Stimulated activated CD4-positive, alpha-beta T cell treated with anti-CD3 and anti-CD28 coated beads, Interleukin-2, amount 100 ng/mL, for 4 hours (primary cell): ENCODE measurements around the gene PRSS57.

Source experiments
- DNase-seq: peaks from one replicate; pipeline ENCODE4 v3.0.0-alpha.2; 2020; ENCODE audit warnings: low read depth

PRSS57 gene

GRCh38 chr19:652467-653389 lies 42.5 kb downstream of the PRSS57 start:
- no peak for DNase-seq

GRCh38 chr19:651991-652390 lies 43.3 kb downstream of the PRSS57 start:
- no peak for DNase-seq

GRCh38 chr19:651114-651818 lies 44.0 kb downstream of the PRSS57 start:
- no peak for DNase-seq

GRCh38 chr19:650121-650520 lies 45.1 kb downstream of the PRSS57 start:
- no peak for DNase-seq

- no peak for DNase-seq
Observed at GRCh38 chr19:648904-649801, 46.1 kb downstream of the PRSS57 start.

- no peak for DNase-seq
Observed at GRCh38 chr19:648305-648704, 46.9 kb downstream of the PRSS57 start.

GRCh38 chr19:647566-648284 lies 47.5 kb downstream of the PRSS57 start:
- DNase-seq, result no peak

- no peak for DNase-seq
Observed at GRCh38 chr19:646779-647565, 48.3 kb downstream of the PRSS57 start.

GRCh38 chr19:645912-646778 lies 49.1 kb downstream of the PRSS57 start:
- no peak for DNase-seq

GRCh38 chr19:644789-645188 lies 50.5 kb downstream of the PRSS57 start:
- no peak for DNase-seq

- DNase-seq, result no peak
Observed at GRCh38 chr19:644363-644762, 50.9 kb downstream of the PRSS57 start.

GRCh38 chr19:643736-644135 lies 51.5 kb downstream of the PRSS57 start:
- no peak for DNase-seq

GRCh38 chr19:642767-643727 lies 52.2 kb downstream of the PRSS57 start:
- no peak for DNase-seq

- no peak for DNase-seq
Observed at GRCh38 chr19:641702-642101, 53.5 kb downstream of the PRSS57 start.

- DNase-seq, result no peak
Observed at GRCh38 chr19:640606-641189, 54.6 kb downstream of the PRSS57 start.

- DNase-seq, result no peak
Observed at GRCh38 chr19:640161-640558, 55.1 kb downstream of the PRSS57 start.

- DNase-seq, result peak; percentile 95
Observed at GRCh38 chr19:639253-640160, 55.7 kb downstream of the PRSS57 start, which contains the start of gene FGF22. FGF22 (plus strand) TSS chr19:639879; CDS start chr19:639926, 47 bp downstream.
